Measurements from ENCODE around the gene MVB12B. TPM values are rescaled to one million over a fixed set of nuclear protein-coding genes. Genes with fewer than 3 reads are reported as not detected.

Gene MVB12B
- total RNA-seq, 1 experiment from 2014 or later, result 5.7 TPM

- no peak for TF ChIP-seq USF1 (CRISPR knock-in tag; IDR thresholded peaks at IDR 0.05)
- TF ChIP-seq PRDM15 (CRISPR knock-in tag; IDR thresholded peaks at IDR 0.05), result no peak
- no peak for TF ChIP-seq ELF4 (CRISPR knock-in tag; IDR thresholded peaks at IDR 0.05; ENCODE audit: low read depth)
- no peak for TF ChIP-seq CDX4 (CRISPR knock-in tag; IDR thresholded peaks at IDR 0.05; ENCODE audit: borderline replicate concordance)
These were observed 5.5 kb downstream of the MVB12B start (continued) for GRCh38 chr9:126331964-126332748.

GRCh38 chr9:126334721-126335621, 8.3 kb downstream of the MVB12B start:
- Mint-ChIP-seq H3K9me3 (no peaks in the 10 kb centered on the region), H3K4me1 (peaks cover 30% of the 10 kb centered on the region), H3K4me3 (no peak overlapping the region), H3K36me3 (no peaks in the 10 kb centered on the region), H3K27ac (no peak overlapping the region), H3K27me3 (ENCODE audit: low read depth) (no peaks in the 10 kb centered on the region)
- no peak for ATAC-seq
- CTCF ChIA-PET, result interaction anchor here (1.0 to 2.3 kb wide), 6 partner anchors 9 to 165 kb away, joined by 3 to 14 read pairs (median 6); partner anchors contain the start of gene MVB12B
- DNase-seq (ENCODE audit: low spot score), result no peak
- POLR2A ChIA-PET, result interaction anchor here (0.6 to 1.7 kb wide), 2 partner anchors 13 to 1027 kb away, joined by 3 to 4 read pairs; no protein-coding TSS in a partner anchor
- no peak for TF ChIP-seq ZNF219 (CRISPR knock-in tag; IDR thresholded peaks at IDR 0.05; ENCODE audit: borderline replicate concordance)
- no peak for TF ChIP-seq MAX (CRISPR knock-in tag; IDR thresholded peaks at IDR 0.05)
- no peak for TF ChIP-seq SMAD3 (CRISPR knock-in tag; IDR thresholded peaks at IDR 0.05; ENCODE audit: borderline replicate concordance)
- no peak for TF ChIP-seq ZNF138 (CRISPR knock-in tag; conservative IDR thresholded peaks at IDR 0.05)
- no peak for TF ChIP-seq ZNF416 (CRISPR knock-in tag; IDR thresholded peaks at IDR 0.05)
- no peak for TF ChIP-seq GABPB1 (CRISPR knock-in tag; IDR thresholded peaks at IDR 0.05)
- TF ChIP-seq STAT6 (CRISPR knock-in tag; conservative IDR thresholded peaks at IDR 0.05; ENCODE audit: low read depth), result no peak
- TF ChIP-seq CTCF (IDR thresholded peaks at IDR 0.05), result no peak
- TF ChIP-seq CDX4 (CRISPR knock-in tag; IDR thresholded peaks at IDR 0.05; ENCODE audit: borderline replicate concordance), result no peak
- no peak for TF ChIP-seq SOX15 (CRISPR knock-in tag; IDR thresholded peaks at IDR 0.05)
- no peak for TF ChIP-seq HMGXB4 (CRISPR knock-in tag; IDR thresholded peaks at IDR 0.05)
- TF ChIP-seq ATF6 (CRISPR knock-in tag; IDR thresholded peaks at IDR 0.05), result no peak
- no peak for TF ChIP-seq CREM (CRISPR knock-in tag; IDR thresholded peaks at IDR 0.05)

Measured in WTC11 (cell line).